DMS153 (cell line): ENCODE measurements around the gene CADM4.
"Not testable (repeated sequence)": the region's sequence is repeated elsewhere in the genome, so short reads cannot be mapped to it uniquely, and the experiment has no call there.

ENCODE experiments used
- DNase-seq: peaks from one replicate; lab custom pipeline; 2025; lab: John Stamatoyannopoulos, UW

CADM4 gene

GRCh38 chr19:43662487-43662886 lies 22.8 kb upstream of the CADM4 start:
- DNase-seq: no peak

DNA sequence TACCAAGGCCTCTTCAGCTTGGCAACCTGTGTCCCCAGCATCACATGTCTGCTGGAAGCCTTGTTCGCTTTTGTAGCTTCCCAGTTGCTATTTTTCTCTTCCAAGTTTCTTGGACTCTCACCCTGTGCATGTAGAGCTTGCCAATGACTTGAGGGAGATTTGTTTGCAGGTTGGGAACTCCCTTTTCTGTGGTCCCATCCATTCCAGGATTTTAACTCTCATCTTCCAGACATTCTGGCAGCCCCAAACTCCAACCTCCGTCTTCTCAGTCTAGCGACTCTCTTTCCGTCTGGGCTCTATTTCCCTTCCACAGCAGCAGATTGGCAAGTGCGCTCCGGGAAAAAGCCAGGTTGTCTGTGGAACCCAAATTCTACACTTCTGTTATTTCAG lies 21.3 kb upstream of the CADM4 start:
- no peak for DNase-seq

GRCh38 chr19:43660301-43660970 lies 20.8 kb upstream of the CADM4 start:
- no peak for DNase-seq

GRCh38 chr19:43658494-43658893 lies 18.8 kb upstream of the CADM4 start:
- no peak for DNase-seq

- no peak for DNase-seq
Measured at GRCh38 chr19:43658001-43658400, 18.4 kb upstream of the CADM4 start.

DNA sequence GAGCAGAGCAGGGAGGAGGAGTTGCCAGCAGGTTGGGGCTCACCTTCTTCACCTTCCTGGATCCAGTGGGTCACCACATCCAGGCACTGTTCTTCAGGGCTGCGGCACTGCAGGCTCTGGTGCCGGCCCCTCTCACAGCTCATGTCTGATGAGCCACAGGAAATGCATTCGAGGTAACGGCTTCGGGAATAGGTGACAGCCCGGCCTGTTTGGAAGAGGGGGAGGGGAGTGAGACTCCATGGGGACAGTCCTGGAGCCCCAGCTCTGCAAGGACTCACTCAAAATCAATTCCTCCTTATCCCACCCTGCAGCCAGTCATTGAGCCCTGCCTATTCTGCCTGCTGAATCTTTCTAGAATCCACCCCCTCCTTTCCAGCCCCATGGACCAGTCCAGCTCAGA lies 16.8 kb upstream of the CADM4 start:
- DNase-seq: no peak

GRCh38 chr19:43652546-43652874 lies 12.9 kb upstream of the CADM4 start:
- no peak for DNase-seq

DNA sequence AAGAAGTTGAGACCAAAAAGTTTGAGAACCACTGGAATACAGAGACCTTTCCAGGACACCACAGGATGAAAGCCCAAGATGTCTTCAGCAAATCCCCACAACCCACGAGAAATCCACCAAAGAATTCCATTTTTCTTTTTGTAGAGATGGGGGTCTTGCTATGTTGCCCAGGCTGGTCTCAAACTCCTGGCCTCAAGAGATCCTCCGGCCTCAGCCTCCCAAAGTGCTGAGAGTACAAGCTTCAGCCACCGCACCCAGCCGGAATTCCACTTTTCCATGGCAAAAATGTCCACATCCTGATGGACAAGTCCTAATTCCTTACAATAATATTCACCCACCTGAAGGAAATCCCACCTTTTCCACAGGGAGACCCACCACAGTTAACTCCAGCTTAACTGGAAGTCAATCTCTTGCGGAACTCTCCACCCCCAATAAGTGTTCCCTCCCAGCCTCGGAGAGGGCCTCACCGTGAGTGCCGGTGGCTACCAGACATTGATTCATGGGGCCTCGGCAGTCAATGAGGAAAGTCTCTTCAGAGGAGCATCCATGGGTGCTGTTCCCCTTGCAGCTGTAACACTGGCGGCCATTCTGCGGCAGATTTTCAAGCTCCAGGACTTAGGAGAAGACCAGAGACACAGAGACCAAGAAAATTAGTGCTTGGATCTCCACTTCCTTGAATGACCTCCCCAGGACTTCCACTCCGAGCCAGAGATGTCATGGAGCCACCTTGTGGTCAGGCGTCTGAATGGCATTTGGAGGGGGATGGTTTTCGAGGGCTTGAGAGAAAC lies 12.3 kb upstream of the CADM4 start:
- peak; percentile 41 for DNase-seq

DNA sequence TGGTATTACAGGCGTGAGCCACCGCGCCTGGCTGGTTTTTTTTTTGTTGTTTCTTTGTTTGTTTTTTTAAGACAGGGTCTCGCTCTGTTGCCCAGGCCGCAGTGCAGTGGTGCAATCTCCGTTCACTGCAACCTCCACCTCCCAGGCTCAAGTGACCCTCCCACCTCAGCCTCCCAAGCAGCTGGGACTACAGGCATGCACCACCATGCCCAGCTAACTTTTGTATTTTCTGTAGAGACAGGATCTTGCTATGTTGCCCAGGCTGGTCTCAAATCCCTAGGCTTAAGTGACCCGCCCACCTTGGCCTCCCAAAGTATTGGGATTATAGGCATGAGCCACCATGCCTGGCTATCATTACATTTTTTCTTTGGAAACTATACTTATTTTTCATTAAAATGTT lies 10.6 kb upstream of the CADM4 start:
- not testable (repeated sequence) for DNase-seq

DNA sequence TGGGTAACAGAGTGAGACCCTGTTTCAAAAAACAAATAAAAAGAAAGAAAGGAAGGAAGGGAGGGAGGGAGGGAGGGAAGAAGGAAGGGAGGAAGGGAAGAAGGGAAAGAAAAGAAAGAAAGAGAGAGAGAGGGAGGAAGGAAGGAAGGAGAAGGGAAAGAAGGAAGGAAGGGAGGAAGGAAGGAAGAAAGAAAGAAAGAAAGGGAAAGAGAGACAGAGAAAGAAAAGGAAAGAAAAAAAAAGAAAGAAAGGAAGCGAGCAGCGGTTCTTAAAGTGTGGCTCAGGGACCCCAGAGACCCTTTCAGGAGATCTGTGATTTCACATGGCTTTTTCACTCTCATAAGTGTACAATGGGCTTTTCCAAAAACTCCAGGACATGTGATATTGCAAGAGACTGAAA lies 9.9 kb upstream of the CADM4 start:
- no peak for DNase-seq

DNA sequence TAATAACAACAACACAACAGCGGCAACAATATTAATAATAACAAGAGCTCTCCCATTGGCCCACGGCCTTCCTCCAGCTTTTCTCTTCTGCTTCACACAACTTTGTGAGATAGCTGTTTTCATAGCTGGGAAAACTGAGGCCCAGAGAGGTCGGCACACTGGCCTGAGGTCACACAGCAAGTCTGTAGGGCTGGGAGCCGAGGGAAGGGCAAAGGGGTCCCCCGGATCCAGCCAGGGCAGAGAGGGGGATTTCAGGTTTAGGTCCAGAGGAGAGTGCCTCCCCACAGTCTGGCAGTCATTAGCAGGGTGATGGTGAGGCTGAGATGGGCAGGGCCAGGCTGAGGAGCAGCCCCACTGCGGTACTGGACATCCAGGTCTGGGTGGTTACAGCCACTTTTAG lies 9.0 kb upstream of the CADM4 start:
- DNase-seq: no peak

DNA sequence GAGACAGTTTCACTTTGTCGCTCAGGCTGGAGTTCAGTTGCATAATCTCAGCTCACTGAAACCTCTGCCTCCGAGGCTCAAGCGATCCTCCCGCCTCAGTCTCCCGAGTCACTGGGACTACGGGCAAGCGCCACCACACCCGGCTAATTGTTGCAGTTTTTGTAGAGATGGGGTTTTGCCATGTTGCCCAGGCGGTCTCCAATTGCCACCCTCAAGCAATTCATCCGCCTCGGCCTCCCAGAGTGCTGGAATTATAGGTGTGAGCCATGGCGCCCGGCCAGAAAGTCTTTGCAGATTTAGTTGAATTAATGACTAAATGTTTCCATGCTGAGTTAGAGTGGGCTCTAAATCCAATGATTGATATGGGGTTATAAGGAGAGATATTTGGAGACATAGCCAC lies 4.5 kb upstream of the CADM4 start:
- no peak for DNase-seq

- DNase-seq: no peak
Measured at GRCh38 chr19:43643326-43643725, 3.7 kb upstream of the CADM4 start.

DNA sequence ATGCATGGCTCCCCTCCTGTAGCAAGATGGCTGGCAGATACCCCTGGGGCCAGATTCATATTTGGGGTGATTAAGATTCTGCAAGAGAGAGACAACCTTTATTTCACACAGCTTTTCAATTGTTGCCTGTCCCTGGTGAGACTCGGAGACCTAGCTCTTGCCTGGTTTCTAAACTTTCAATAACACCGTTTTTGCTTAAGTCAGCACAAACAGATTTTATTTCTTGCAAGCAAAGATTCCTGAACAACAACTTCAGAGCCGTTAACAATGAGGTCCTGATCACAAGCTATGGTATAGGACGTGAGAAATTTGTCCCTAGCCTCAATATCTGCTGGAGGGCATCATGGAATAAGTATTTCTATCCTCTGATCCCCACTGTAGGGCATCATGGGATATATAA lies 2.9 kb upstream of the CADM4 start:
- no peak for DNase-seq

- no peak for DNase-seq
Measured at GRCh38 chr19:43641333-43641732, 1.7 kb upstream of the CADM4 start.

- no peak for DNase-seq
Measured at GRCh38 chr19:43640424-43640757, 741 bp upstream of the CADM4 start.

DNA sequence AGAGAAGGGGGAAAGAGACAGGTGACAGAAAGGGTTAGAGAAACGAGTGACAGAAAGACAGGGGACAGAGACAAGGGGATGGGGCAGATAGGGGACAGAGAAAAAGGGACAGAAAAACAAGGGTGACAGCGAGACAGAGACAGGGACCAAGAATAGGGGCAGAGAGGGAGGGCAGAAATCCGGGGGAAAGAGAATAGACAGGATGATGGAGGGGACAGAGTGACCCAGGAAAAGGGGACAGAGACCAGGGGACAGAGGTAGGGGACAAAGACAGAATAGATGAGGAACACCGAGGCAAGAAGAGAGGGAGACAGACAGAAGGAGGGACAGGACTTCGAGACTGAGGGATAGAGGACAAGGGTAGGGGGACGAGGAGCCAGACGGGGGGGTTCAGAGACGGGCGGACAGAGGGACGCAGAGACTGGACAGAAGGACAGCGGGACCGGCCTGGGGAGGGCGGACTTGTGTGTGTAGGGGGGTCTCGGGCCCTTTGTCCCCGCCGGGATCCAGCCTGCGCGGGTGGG lies 593 bp downstream of the CADM4 start:
- DNase-seq: no peak

- no peak for DNase-seq
Measured at GRCh38 chr19:43638214-43638994, 1.2 kb downstream of the CADM4 start.

DNA sequence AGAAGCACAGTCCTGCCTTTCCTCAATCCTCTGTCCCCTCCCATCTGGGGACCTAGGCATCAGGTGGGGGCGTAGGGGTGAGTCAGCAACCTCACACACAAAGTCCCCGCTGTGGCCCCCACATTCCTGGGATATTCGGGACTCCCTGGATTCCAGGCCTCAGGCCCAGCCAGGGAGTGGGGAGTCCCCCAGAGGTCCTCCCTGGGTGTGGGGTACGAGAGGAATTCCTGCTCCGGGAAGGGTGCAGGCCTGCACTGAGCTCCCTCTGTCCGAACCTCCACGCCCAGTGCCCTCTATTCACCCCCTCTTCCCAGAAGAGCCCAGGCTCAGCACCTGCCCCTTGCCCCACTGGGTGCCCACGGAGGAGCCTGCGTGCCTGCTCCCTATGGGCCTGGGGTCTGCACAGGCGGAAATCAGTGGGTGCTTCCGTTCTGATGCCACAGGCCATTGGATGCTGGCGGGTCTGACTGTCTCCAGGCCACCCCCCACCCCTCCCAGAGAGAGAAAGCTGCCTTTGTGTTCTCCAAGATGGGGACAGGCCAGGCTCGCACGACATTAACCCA lies 3.4 kb downstream of the CADM4 start:
- no peak for DNase-seq

- DNase-seq: not testable (repeated sequence)
Measured at GRCh38 chr19:43635561-43635940, 4.1 kb downstream of the CADM4 start.

GRCh38 chr19:43634872-43635560 lies 4.6 kb downstream of the CADM4 start:
- DNase-seq: no peak

- no peak for DNase-seq
Measured at GRCh38 chr19:43634506-43634871, 5.2 kb downstream of the CADM4 start.
